GM18951 (cell line): ENCODE measurements around the gene NDUFB4.
"Not testable (repeated sequence)": the region's sequence is repeated elsewhere in the genome, so short reads cannot be mapped to it uniquely, and the experiment has no call there.

Source experiments
- POLR2A ChIP-seq: IDR thresholded peaks from 4 replicates; pipeline ENCODE4 v1.6.1; 2011; ENCODE audit warnings: mild to moderate bottlenecking; ENCODE audit not compliant: insufficient read length, insufficient read depth; ENCODE audit errors: extremely low read depth
- in situ Hi-C: fragments of 300-500 bp; cut with MboI; formaldehyde crosslinking; loops from one replicate; pipeline ENCODE4 v1.12.0; 2022; ENCODE audit warnings: low sequenced_read_pairs, mixed read lengths, inconsistent platforms; ENCODE audit not compliant: unreplicated experiment

Gene NDUFB4

DNA sequence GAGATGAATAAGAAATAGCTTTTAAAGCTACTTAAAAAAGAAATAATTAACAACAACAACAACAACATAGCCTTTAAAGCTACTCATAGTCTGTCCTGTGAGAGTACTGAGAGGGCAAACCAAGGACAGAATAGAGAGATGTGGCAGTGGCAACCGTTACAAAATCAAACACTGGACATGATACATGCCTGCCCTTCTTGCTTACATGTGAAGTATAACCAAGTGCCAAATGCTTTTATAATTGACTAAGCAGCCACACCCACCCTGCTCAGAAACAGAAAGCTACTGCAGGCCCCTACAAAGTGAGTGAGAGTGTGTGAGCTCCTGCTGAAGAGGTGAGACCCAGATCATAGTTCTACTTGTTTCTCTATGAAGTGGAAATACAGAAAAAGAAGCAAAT, 38.4 kb downstream of the NDUFB4 start:
- no peak for TF ChIP-seq POLR2A

DNA sequence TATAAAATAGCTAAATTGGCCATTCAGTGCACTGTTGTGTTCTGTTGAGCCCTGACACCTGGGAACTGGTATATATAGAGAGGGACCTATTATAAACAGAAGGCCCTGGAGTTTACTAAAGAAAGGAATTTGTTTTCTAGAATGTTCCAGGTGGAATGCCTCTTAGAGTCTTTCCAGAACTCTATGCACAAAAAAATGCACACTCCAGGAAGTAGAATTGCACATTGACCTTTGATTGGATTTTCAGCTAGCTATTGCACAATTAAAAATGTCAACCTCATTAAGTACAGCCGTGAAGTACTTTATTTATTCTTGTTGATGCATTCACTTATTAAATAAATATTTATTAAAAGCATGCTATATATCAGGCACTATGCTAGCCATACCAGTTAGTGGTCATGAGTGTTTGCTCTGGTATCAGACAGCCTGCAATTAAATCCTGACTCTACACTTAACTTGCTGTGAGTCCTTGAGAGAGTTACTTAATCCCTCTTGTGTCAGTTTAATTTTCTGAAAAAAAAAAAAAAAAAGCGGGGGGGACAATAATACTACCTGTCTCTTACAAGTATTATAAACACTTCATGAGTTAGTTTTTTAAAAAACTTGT, 40.8 kb downstream of the NDUFB4 start:
- in situ Hi-C loops = no loop called here
- TF ChIP-seq POLR2A = no peak

More for the DNA sequence above, 38.4 kb downstream of the NDUFB4 start:
- in situ Hi-C loops = no loop called here

DNA sequence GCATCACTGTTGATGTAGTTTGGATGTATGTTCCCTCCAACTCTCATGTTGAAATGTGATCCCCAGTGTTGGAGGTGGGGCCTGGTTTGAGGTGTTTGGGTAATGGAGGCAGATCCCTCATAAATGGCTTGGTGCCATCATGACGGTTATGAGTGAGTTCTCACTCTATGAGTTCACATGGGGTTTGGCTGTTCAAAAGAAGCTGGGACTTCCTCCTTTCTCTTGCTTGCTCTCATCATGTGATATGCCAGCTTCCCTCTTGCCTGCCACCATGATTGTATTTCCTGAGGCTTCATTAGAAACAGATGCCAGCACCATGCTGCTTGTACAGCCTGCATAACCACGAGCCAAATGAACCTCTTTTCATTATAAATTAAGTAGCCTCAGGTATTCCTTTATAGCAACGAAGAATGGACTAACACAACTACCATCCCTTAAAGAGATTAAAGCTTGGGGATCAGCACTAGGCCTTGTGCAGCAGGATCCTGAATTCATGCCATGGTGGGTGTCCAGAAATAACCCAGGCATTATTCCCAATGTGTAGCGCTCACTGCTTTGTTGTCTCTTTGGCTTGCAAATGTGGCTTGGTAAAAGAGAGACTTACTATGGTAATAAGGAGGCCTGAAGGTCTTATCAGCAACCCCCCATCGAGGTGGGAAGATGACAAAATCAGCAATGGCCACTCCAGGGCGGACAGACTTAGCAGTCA, 41.9 kb downstream of the NDUFB4 start:
- TF ChIP-seq POLR2A = no peak
- in situ Hi-C loops = no loop called here

DNA sequence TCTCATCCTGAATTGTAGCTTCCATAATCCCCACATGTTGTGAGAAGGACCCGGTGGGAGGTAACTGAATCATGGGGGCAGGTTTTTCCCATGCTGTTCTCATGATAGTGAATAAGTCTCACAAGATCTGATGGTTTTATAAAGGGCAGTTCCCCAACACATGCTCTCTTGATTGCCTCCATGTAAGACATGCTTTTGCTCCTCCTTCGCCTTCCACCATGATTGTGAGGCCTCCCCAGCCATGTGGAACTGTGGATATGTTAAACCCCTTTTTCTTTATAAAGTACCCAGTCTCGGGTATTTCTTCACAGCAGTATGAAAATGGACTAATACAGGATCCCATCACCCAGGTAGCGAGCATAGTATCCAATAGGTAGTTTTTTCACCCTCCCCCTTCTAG, 42.7 kb downstream of the NDUFB4 start:
- in situ Hi-C loops = not testable (repeated sequence)

DNA sequence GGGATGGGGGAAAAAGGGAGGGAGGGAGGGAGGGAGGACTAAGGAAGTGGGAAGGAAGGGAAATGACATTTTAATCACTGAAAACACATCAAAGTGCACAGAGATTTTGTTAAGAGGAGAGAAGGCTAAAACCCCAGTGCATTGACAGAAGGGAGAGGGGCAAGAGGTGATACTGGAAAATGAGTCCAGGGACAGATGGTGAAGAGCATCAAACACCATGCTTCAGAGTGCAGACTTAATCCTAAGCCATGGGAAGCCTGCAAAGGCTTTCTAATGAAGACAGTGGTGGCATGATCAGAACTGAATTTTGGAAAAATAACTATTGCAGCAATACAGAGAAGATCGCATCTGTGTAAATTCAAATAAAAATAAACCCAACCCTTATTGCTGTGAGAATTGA, 44.1 kb downstream of the NDUFB4 start:
- TF ChIP-seq POLR2A = no peak
- in situ Hi-C loops = no loop called here

DNA sequence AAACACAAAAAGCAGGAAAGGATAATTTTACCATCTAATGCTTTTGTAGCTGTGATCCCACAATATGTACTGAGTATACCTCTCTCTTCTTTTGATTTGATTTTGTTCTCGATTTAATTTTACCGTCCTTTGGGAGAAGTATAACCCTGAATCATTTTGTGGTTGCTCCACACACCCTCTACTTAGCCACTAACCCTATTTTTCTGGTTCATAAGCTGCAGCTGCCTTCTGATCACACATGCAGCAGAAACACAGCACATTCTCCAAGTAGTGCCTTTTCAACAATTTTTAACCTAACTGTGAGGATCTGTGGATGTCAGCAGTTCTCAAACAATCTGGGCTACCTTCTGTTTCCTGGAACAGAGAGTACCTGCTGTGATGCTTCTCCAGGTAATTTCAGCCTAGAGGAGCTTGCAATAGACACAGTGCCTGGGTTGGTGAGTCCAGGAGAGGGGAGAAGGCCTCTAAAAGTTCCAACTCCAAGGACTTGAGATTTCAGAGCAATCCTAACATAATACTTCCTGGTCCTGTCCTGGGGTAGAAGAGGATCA, 45.6 kb downstream of the NDUFB4 start:
- in situ Hi-C loops = no loop called here
- TF ChIP-seq POLR2A = no peak

DNA sequence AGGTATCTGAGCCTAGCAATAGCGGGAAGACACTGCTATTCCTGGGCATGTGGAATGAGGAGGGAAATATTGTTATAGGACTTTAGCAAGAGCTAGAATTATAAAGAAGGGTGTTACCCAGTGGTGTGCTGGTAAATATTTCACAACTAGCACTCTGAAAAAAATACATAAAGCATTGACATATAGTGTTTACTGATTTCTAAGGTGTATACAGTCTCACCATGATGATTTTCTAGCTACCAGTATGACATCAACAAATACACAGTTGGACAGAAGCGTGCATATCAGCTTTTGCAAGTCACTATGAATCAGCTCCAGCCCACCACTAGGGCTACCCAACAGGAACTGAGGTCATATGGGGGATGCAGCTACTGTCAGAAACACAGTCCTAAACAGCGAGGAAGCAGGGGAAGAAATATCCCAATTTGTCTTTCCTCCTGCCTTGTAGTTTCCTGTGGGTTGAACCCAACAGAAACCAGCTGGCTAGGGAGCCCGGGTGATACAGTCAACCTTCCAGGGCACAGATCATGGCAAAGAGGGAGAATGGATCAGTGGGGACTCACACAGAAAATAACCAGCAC, 46.3 kb downstream of the NDUFB4 start:
- in situ Hi-C loops = no loop called here
- TF ChIP-seq POLR2A = no peak

DNA sequence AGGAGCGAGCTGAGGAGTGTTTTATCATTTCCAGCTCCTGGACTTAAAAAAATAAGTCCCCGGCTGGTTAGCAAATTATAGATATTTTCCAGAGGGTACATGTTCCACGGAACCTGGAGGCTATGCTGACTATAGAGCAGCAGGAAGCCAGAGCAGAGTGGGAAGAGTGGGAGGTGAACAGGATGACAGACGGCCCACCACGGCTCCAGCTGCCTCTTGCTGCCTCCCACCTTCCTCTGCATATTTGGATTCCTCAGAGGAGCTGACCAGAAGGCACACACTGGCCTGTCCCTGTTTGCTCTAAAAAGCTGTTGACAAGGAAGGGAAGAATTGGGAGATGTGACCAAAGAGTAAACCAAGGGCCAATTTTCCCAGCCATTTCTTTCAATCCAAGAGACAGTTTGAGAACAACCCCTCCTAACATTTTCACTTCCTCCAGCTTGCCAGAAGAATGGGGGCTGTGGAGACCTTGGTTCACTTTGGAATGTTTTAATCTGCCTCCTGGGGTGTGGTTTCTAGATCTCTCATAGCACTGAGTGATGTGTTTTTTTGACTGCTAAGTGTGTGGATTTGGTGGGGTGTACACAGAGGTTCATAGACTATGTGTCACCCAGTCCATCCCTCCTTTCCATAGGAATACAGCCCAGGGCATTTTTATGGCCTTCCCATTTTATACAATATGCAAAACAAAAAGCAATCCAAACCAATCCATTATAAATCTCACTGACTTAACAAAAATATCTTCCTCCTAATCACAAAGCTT, 49.1 kb downstream of the NDUFB4 start:
- in situ Hi-C loops = no loop called here
- no peak for TF ChIP-seq POLR2A

DNA sequence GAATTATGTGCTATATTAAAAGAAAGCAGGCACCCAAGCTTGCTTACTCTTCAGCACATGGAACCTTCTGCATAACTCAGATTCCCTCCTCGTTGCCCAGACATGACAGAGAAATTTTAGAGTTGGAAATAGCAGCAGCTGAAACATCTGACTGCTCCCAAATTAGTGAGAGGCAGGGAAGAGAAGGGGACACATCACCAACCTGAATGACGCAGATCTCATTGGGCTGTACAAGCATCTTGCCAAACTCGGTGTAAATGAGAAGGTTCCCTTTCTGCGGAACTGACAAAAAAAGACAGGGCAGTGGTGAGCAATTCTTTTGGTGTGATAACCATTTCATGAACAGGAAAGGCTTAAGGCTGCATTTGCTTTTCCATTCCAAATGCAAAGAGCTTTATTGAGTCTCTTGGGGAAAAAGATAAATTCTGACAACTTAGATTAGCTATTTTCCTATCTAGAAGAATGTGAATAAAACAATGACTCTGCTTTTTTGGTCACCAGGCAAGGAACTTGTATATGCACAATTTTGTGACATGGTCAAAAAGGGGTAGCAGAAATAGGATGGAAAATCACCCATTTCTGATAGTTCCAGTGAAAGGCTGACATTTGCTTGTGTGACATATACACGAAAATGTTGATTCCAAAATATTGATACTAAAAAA, 50.8 kb downstream of the NDUFB4 start:
- TF ChIP-seq POLR2A = no peak
- in situ Hi-C loops = no loop called here

DNA sequence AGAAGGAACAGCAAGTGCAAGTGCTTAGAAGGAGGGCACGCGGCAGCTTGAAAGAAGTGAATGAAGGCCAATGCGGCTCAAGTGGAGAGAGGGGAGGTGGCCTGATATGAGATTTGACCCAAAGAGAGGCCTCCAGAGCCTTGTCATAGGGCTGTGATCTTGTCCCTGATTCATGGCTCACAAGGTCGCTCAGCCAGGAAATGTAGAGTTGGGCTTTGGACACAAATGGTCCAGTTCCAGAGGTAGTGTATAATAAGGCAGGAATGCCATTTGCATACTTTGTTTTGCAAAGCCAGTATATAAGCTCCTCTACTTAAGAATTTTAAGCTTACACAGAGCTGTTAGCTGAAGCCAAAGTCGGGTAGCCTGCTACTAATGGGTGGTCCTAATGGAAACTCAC, 52.2 kb downstream of the NDUFB4 start:
- no peak for TF ChIP-seq POLR2A
- in situ Hi-C loops = no loop called here

DNA sequence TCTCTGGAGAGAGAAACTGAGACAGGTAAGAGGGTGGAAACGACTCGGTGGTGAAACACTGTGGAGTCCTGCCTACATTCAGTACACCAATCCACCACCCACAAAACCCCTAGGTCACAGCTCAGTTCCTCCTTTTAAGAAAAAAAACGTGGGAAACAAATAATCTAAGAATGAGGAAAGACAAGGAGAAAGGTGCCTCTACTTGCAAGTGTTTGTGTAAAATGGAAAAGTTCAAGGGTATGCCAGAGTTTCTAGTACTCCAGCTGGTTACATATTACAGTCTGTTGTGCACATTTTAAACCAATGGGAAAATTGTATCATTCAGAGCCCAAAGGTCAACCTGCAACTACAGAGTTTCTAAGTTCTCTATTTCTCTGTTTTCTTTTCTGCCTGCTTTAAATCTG, 53.7 kb downstream of the NDUFB4 start:
- no peak for TF ChIP-seq POLR2A
- in situ Hi-C loops = no loop called here

DNA sequence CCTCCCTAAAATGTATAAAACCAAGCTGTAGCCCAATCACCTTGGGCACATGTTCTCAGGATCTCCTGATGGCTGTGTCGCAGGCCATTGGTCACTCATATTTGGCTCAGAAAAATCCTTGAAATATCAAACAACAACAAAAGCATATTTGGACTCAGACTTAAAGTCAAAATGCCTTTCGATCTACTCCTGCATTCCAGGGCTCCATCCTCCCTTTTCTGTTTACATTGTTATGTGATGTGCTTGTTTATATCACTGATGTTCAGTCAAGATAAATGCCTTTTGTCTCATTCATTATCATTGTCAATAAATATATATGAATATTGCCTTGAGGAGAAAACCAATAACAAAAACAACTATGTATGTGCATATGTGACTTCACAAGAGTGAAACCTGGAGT, 54.2 kb downstream of the NDUFB4 start:
- in situ Hi-C loops = no loop called here
- no peak for TF ChIP-seq POLR2A
